ENCODE results near the gene EGFL7. TPM values are rescaled to one million over a fixed set of nuclear protein-coding genes. Genes with fewer than 3 reads are reported as not detected.

EGFL7 gene
- total RNA-seq, 1 donor from 2014 or later: 16.3 TPM

- Mint-ChIP-seq H3K27me3 (peaks cover 17% of the 10 kb centered on the region), H3K4me3 (ENCODE audit: low read depth) (no peak overlapping the region), H3K4me1 (ENCODE audit: low read depth) (peaks cover 9% of the 10 kb centered on the region), H3K36me3 (ENCODE audit: insufficient read depth) (no peaks in the 10 kb centered on the region), H3K27ac (no peak overlapping the region), H3K9me3 (ENCODE audit: low read depth) (no peaks in the 10 kb centered on the region)
- no peak for TF ChIP-seq CTCF (IDR thresholded peaks at IDR 0.05; ENCODE audit: unreplicated experiment)
- no peak for DNase-seq (ENCODE audit: low spot score, unreplicated experiment)
These were observed 43.9 kb upstream of the EGFL7 start for GRCh38 chr9:136618580-136619547.

- H3K9me3 Mint-ChIP-seq (ENCODE audit: low read depth): no peaks in the 10 kb centered on the region
- no peak overlapping the region for H3K27ac Mint-ChIP-seq
- DNase-seq (ENCODE audit: low spot score, unreplicated experiment): no peak
- H3K4me3 Mint-ChIP-seq (ENCODE audit: low read depth): no peak overlapping the region
- H3K27me3 Mint-ChIP-seq: peaks cover 17% of the 10 kb centered on the region
- H3K36me3 Mint-ChIP-seq (ENCODE audit: insufficient read depth): no peaks in the 10 kb centered on the region
- no peak for TF ChIP-seq CTCF (IDR thresholded peaks at IDR 0.05; ENCODE audit: unreplicated experiment)
- peaks cover 9% of the 10 kb centered on the region for H3K4me1 Mint-ChIP-seq (ENCODE audit: low read depth)
These were observed 42.8 kb upstream of the EGFL7 start for GRCh38 chr9:136619742-136620440.

GRCh38 chr9:136620441-136621018 lies 42.2 kb upstream of the EGFL7 start:
- no peak for DNase-seq (ENCODE audit: low spot score, unreplicated experiment)
- H3K4me1 Mint-ChIP-seq (ENCODE audit: low read depth): peaks cover 10% of the 10 kb centered on the region

GRCh38 chr9:136621019-136621733 lies 41.5 kb upstream of the EGFL7 start:
- DNase-seq (ENCODE audit: low spot score, unreplicated experiment): no peak
- H3K27ac Mint-ChIP-seq: no peak overlapping the region
- no peak for TF ChIP-seq CTCF (IDR thresholded peaks at IDR 0.05; ENCODE audit: unreplicated experiment)
- H3K4me1 Mint-ChIP-seq (ENCODE audit: low read depth): peaks cover 15% of the 10 kb centered on the region
- H3K9me3 Mint-ChIP-seq (ENCODE audit: low read depth): no peaks in the 10 kb centered on the region
- peaks cover 13% of the 10 kb centered on the region for H3K27me3 Mint-ChIP-seq
- no peaks in the 10 kb centered on the region for H3K36me3 Mint-ChIP-seq (ENCODE audit: insufficient read depth)
- no peak overlapping the region for H3K4me3 Mint-ChIP-seq (ENCODE audit: low read depth)

More at GRCh38 chr9:136620441-136621018, 42.2 kb upstream of the EGFL7 start:
- Mint-ChIP-seq H3K27me3 (peaks cover 13% of the 10 kb centered on the region), H3K36me3 (ENCODE audit: insufficient read depth) (no peaks in the 10 kb centered on the region), H3K4me3 (ENCODE audit: low read depth) (no peak overlapping the region), H3K27ac (no peak overlapping the region), H3K9me3 (ENCODE audit: low read depth) (no peaks in the 10 kb centered on the region)
- TF ChIP-seq CTCF (IDR thresholded peaks at IDR 0.05; ENCODE audit: unreplicated experiment): no peak

GRCh38 chr9:136621734-136622093 lies 41.0 kb upstream of the EGFL7 start:
- Mint-ChIP-seq H3K9me3 (ENCODE audit: low read depth) (no peaks in the 10 kb centered on the region), H3K27me3 (peaks cover 10% of the 10 kb centered on the region), H3K27ac (no peak overlapping the region), H3K4me1 (ENCODE audit: low read depth) (peaks cover 14% of the 10 kb centered on the region), H3K36me3 (ENCODE audit: insufficient read depth) (no peaks in the 10 kb centered on the region), H3K4me3 (ENCODE audit: low read depth) (no peak overlapping the region)
- no peak for TF ChIP-seq CTCF (IDR thresholded peaks at IDR 0.05; ENCODE audit: unreplicated experiment)
- DNase-seq (ENCODE audit: low spot score, unreplicated experiment): no peak
